ENCODE results near the gene RO60.

DNA sequence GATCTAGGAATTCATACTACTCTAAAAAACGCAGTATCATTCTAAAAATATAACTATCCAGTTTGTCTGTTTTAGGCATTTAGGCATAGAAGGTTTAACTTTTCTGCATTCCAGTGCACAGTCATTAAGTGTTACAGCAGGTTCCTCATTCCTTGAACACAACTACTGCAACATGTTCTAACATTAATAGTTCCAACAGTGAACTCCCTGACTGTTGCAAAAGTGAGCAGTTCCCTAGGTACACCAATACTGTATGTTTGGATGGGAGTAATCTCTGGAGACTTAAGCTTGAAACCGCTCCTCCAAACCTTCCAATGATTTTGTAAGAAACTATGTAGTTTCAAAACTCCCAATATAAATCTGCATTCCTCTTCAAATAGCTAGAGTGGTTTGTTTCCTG is 46.4 kb upstream of the RO60 start:
- TF ChIP-seq, protein P1, sequence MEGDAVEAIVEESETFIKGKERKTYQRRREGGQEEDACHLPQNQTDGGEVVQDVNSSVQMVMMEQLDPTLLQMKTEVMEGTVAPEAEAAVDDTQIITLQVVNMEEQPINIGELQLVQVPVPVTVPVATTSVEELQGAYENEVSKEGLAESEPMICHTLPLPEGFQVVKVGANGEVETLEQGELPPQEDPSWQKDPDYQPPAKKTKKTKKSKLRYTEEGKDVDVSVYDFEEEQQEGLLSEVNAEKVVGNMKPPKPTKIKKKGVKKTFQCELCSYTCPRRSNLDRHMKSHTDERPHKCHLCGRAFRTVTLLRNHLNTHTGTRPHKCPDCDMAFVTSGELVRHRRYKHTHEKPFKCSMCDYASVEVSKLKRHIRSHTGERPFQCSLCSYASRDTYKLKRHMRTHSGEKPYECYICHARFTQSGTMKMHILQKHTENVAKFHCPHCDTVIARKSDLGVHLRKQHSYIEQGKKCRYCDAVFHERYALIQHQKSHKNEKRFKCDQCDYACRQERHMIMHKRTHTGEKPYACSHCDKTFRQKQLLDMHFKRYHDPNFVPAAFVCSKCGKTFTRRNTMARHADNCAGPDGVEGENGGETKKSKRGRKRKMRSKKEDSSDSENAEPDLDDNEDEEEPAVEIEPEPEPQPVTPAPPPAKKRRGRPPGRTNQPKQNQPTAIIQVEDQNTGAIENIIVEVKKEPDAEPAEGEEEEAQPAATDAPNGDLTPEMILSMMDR (IDR thresholded peaks at IDR 0.05), result no peak
- no peak for TF ChIP-seq POLR2A (IDR thresholded peaks at IDR 0.05)
